Measurements from ENCODE around the gene SLC6A7.

Gene SLC6A7

DNA sequence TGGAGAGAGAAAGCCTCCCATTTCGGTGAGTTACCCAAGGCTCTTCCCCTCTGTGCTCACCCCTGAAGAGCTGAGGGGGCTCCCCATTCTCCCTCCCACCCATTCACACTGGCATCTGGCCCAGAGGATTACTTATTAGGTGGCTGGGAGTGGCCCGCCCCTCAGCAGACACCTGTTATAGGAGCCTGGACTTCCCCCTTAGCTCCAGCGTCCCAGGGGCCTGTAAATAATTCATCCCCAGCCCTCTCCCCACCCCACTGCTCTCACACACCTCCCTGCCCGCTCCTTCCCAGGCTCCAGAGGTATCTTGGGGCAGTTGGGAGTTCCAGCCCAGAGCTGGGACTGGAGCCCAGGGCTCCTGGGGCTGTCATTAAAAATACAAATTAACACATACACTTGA lies 11.6 kb upstream of the SLC6A7 start:
- DNase-seq (ENCODE audit: low read depth): no peak
- no peak overlapping the region for H3K4me3 ChIP-seq (ENCODE audit: low read length)
- TF ChIP-seq, protein P1, sequence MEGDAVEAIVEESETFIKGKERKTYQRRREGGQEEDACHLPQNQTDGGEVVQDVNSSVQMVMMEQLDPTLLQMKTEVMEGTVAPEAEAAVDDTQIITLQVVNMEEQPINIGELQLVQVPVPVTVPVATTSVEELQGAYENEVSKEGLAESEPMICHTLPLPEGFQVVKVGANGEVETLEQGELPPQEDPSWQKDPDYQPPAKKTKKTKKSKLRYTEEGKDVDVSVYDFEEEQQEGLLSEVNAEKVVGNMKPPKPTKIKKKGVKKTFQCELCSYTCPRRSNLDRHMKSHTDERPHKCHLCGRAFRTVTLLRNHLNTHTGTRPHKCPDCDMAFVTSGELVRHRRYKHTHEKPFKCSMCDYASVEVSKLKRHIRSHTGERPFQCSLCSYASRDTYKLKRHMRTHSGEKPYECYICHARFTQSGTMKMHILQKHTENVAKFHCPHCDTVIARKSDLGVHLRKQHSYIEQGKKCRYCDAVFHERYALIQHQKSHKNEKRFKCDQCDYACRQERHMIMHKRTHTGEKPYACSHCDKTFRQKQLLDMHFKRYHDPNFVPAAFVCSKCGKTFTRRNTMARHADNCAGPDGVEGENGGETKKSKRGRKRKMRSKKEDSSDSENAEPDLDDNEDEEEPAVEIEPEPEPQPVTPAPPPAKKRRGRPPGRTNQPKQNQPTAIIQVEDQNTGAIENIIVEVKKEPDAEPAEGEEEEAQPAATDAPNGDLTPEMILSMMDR (IDR thresholded peaks at IDR 0.05; ENCODE audit: insufficient read depth, low read depth, low read length, missing control alignments): no peak

DNA sequence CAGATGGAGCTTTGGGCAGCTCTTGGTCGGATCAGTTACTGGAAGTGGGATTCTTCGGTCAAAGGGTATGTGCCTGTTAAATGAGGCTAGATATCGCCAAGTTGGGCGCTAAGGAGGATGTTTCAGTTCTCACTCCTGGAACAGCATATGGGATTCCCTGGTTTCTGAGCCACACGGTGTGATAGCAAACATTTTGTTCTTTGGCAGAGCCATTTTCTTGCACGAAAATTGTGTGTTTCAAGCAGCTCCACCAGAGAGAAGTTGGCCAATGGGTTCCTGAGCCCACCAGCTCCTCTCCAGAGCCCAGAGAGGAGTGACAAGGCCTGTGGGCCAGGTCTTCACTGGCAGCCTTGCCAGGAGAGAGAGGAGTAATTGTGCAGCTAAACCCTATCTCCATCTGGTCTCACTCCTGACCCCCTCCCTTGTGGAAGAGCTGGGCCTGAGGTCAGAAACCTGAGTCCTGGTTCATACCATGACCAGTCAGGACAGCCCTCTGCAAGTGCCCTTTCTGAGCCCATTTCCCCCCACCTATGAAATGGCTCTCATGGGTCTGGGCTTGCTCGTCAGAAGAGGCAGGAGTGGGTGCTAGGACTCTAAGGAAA lies 10.7 kb upstream of the SLC6A7 start:
- TF ChIP-seq, protein P1 (IDR thresholded peaks at IDR 0.05; ENCODE audit: insufficient read depth, low read depth, low read length, missing control alignments): no peak
- DNase-seq (ENCODE audit: low read depth): no peak
- no peak overlapping the region for H3K4me3 ChIP-seq (ENCODE audit: low read length)

DNA sequence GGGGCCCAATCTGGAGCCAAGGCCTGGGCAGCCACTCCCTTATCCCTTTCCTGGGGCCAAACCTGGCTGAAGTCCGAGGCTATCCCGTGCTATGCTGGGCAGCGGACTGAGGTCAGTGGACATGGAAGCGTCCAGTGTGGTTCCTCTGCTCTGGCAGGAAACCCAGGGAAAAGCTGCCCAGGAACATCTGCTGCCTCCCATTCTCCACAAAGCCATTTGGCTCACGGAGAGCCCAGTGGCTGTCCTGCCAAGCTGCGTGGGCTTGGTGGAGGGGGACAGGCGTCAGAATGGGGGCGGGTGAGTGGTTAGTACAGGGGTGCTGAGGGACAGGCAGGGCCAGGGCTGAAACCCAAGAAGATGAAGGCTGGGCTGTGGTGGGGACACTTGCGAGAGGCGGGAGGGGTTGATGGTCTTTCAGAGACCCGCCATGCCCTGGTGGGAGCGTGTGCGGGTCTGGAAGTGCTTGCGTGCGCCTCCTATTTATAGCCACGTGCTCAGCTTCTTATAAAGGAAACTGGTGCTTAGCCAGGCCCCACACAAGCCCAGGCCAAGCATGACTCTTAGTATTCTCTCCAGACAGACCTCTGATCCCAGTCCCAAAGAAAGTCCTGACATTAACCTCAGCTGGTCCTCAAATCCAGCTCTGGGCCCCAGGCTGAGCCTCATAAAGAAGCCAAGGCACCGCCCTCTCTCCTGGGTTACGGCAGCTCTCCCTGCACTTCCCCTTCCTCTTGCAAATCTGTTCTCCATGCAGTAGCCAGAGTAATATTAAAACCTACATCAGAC lies 9.4 kb upstream of the SLC6A7 start:
- no peak overlapping the region for H3K4me3 ChIP-seq (ENCODE audit: low read length)
- no peak for DNase-seq (ENCODE audit: low read depth)
- TF ChIP-seq, protein P1 (IDR thresholded peaks at IDR 0.05; ENCODE audit: insufficient read depth, low read depth, low read length, missing control alignments): no peak

DNA sequence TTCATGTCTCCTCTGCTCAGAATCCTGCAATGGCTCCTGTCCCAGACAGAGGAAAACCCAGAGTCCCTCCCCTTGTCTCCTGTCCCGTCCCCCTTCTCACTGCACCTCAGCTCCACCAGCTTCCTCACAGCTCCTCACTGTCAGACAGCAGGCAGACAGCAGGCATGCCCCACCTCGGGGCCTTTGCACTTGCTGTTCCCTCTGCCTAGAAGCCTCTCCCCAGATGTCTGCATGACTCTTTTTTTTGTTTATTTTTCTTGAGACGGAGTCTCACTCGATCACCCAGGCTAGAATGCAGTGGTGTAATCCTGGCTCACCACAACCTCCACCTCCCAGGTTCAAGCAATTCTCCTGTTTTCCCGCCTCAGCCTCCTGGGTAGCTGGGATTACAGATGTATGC lies 8.8 kb upstream of the SLC6A7 start:
- no peak for DNase-seq (ENCODE audit: low read depth)
- TF ChIP-seq, protein P1 (IDR thresholded peaks at IDR 0.05; ENCODE audit: insufficient read depth, low read depth, low read length, missing control alignments): no peak
- H3K4me3 ChIP-seq (ENCODE audit: low read length): no peak overlapping the region

DNA sequence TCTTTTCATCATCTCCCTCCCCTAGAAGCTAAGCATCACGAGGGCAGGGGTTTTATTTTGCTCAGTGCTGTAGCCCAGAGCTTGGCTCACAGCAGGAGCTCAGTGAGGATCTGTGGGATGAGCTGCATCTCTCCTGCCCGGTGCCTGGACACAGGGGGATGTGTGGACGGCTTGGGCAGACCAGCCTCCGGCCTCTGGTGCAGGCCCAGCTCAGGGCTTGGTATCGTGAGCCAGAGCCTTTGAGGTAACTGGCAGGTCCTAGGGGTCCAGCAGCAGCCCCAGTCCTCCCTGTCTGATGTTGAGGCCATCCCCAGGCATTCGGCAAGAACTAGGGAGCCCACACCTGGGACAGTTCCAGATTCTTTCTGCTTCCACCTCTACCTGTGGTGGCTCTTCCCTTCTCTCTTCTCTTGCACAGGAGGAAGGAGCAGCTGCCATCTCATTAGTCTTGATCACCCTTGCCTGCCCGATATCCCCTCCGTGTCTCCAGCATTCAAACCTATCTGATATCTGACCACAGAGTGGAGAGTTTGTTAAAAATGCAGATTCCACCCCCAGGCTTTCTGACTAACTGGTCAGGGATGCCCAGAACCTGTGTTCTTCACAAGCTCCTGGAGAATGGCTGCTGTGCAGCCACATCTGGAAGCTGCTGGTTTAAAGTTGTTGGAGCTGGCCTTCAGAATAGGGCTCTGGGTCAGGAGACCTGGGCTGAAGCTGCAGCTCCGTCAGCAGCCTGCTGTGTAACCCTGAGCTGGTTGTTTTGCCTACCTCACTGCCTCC lies 7.9 kb upstream of the SLC6A7 start:
- DNase-seq (ENCODE audit: low read depth): no peak
- H3K4me3 ChIP-seq (ENCODE audit: low read length): no peak overlapping the region
- TF ChIP-seq, protein P1 (IDR thresholded peaks at IDR 0.05; ENCODE audit: insufficient read depth, low read depth, low read length, missing control alignments): no peak

DNA sequence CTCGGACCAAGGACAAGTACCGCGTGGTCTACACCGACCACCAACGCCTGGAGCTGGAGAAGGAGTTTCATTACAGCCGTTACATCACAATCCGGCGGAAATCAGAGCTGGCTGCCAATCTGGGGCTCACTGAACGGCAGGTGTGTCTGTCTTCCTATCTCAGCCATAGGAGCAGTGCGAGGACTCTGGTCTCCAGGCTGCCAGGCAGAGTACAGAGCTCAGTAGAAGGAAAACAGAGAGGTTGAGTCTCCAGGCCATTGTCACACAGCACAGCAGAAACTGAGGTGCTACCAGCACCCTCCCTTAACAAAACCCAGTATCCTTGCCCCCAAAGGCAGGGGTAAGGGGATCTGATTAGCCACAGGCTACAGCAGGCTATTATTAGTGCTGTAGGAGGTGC lies 7.1 kb upstream of the SLC6A7 start:
- no peak overlapping the region for H3K4me3 ChIP-seq (ENCODE audit: low read length)
- TF ChIP-seq, protein P1 (IDR thresholded peaks at IDR 0.05; ENCODE audit: insufficient read depth, low read depth, low read length, missing control alignments): no peak
- DNase-seq (ENCODE audit: low read depth): no peak

All from epithelial cell of esophagus (primary cell).